ENCODE measurements around the gene MRPL28.
"Not testable (repeated sequence)": the region's sequence is repeated elsewhere in the genome, so short reads cannot be mapped to it uniquely, and the experiment has no call there.

MRPL28 gene

DNA sequence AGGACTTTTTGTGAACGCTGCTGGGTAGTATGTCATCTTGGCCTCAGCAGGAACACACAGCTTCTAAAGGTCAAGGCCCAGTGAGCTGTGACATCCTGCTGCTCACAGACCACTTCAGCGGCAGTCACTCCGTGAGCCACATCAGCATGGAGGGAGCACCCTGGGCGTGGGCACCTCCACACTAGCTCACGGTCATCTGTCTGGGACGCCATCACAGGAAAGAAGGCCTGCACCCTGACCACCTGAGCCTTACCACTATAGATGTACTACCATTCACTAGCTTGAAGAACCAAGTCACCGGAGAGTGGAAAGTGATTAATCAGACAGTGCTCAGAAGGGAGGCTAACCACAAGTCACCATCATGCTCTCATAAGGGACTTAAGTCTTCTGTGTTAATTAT lies 21.1 kb downstream of the MRPL28 start:
- Histone ChIP-seq H3K27ac (no peak overlapping the region), H3K36me3 (ENCODE audit: control insufficient read depth, insufficient read depth, low read length) (no peaks in the 10 kb centered on the region), H3K9me3 (ENCODE audit: control insufficient read depth, low read length) (no peaks in the 10 kb centered on the region), H3K4me1 (peaks cover 6% of the 10 kb centered on the region), H3K9ac (no peak overlapping the region), H3K79me2 (peaks cover 44% of the 10 kb centered on the region), H3K4me3 (ENCODE audit: low read depth, low read length) (no peak overlapping the region), H3K27me3 (ENCODE audit: control insufficient read depth, insufficient read depth, low read length) (no peaks in the 10 kb centered on the region), H3K4me2 (ENCODE audit: low read length) (no peak overlapping the region), H2AFZ (no peak overlapping the region)
- TF ChIP-seq, protein P1, sequence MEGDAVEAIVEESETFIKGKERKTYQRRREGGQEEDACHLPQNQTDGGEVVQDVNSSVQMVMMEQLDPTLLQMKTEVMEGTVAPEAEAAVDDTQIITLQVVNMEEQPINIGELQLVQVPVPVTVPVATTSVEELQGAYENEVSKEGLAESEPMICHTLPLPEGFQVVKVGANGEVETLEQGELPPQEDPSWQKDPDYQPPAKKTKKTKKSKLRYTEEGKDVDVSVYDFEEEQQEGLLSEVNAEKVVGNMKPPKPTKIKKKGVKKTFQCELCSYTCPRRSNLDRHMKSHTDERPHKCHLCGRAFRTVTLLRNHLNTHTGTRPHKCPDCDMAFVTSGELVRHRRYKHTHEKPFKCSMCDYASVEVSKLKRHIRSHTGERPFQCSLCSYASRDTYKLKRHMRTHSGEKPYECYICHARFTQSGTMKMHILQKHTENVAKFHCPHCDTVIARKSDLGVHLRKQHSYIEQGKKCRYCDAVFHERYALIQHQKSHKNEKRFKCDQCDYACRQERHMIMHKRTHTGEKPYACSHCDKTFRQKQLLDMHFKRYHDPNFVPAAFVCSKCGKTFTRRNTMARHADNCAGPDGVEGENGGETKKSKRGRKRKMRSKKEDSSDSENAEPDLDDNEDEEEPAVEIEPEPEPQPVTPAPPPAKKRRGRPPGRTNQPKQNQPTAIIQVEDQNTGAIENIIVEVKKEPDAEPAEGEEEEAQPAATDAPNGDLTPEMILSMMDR (IDR thresholded peaks at IDR 0.05) = no peak

DNA sequence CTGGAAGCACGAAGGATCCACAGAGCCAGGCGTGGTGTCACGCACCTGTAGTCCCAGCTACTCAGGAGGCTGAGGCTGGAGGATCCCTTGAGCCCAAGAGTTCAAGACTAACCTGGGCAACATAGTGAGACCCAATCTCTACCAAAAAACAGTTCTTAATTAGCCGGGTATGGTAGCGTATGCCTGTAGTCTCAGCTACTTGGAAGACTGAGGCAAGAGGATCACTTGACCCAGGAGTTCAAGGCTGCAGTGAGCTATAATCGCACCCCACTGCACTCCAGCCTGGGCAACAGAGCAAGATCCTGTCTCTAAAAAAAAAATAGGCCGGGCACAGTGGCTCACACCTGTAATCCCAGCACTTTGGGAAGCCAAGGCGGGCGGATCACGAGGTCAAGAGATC lies 21.8 kb downstream of the MRPL28 start:
- not testable (repeated sequence) for H3K9me3 ChIP-seq (ENCODE audit: control insufficient read depth, low read length); H3K4me1 ChIP-seq; H3K27me3 ChIP-seq (ENCODE audit: control insufficient read depth, insufficient read depth, low read length); H2AFZ ChIP-seq; H3K9ac ChIP-seq; H3K4me3 ChIP-seq (ENCODE audit: low read depth, low read length); H3K36me3 ChIP-seq (ENCODE audit: control insufficient read depth, insufficient read depth, low read length); H3K27ac ChIP-seq; H3K4me2 ChIP-seq (ENCODE audit: low read length)
- H3K79me2 ChIP-seq = peaks cover 50% of the 10 kb centered on the region

DNA sequence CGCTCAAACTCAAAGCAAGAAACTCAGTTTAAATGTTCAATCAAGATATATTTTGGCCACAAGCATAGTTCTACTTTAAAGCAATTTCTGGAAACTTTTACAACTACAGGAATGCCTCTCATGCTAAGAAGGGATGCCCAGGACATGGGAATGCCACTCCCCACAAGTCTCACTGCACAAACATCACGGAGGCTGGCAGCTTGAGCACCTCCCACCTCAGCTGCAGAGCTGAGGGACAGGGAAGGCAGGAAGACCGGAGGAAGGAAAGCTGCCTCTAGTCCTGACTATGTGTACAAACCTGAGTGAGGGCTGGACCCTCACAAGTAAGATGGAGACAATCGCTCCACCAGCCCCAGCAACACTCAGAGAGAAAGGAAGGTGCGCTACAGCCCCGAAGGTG lies 23.1 kb downstream of the MRPL28 start:
- H3K36me3 ChIP-seq (ENCODE audit: control insufficient read depth, insufficient read depth, low read length) = no peaks in the 10 kb centered on the region
- H3K27ac ChIP-seq = no peak overlapping the region

DNA sequence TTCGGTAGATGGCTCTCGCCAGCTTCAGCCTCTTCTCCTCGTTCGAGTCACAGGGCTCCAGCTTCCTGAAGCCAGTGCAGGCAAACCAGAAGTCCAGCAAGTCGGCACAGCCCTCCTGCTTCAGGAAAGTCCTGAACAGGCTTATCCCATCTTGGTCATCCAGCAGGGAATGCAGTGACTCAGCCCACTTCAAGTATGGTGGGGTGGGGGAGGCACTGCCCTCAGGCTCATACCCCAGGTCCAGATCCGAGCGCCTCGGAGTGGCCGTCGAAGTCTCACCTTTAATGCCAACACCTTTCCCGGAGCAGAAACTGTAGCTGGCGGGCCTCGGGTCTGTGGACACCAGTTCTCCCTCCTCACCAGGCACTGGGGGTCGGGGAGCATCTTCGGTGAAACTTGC lies 23.8 kb downstream of the MRPL28 start:
- Histone ChIP-seq H3K36me3 (ENCODE audit: control insufficient read depth, insufficient read depth, low read length) (no peaks in the 10 kb centered on the region), H3K27ac (no peak overlapping the region)
- TF ChIP-seq, protein P1 (IDR thresholded peaks at IDR 0.05) = no peak

More for the DNA sequence above, 23.1 kb downstream of the MRPL28 start:
- Histone ChIP-seq H3K79me2 (peaks cover 63% of the 10 kb centered on the region), H3K4me1 (peaks cover 3% of the 10 kb centered on the region), H3K27me3 (ENCODE audit: control insufficient read depth, insufficient read depth, low read length) (no peaks in the 10 kb centered on the region), H3K4me3 (ENCODE audit: low read depth, low read length) (no peak overlapping the region), H2AFZ (no peak overlapping the region), H3K9me3 (ENCODE audit: control insufficient read depth, low read length) (no peaks in the 10 kb centered on the region), H3K4me2 (ENCODE audit: low read length) (no peak overlapping the region), H3K9ac (no peak overlapping the region)
- TF ChIP-seq, protein P1 (IDR thresholded peaks at IDR 0.05) = no peak

DNA sequence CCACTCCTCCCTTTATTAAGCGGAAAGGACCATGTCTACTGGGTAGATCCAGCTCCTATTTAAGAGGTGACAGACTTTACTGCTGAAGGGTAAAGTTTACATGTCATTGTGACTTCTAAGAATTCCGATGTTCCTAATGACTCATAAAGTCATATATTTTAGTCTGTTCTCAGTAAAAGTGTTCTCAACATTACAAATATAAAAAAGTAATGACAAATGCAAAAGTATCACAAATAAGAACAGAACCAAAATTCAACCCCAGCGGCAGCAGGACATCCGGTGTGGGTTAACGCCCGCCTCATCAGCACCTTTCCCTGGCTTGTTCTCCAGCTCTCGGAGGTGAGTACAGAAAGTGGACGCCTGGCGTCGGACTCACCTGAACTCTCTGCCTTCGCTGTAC lies 24.6 kb downstream of the MRPL28 start:
- H3K27ac ChIP-seq = no peak overlapping the region
- H3K27me3 ChIP-seq (ENCODE audit: control insufficient read depth, insufficient read depth, low read length) = no peaks in the 10 kb centered on the region
- H3K36me3 ChIP-seq (ENCODE audit: control insufficient read depth, insufficient read depth, low read length) = no peaks in the 10 kb centered on the region
- H3K9me3 ChIP-seq (ENCODE audit: control insufficient read depth, low read length) = no peaks in the 10 kb centered on the region
- no peak overlapping the region for H3K4me2 ChIP-seq (ENCODE audit: low read length)
- H3K9ac ChIP-seq = no peak overlapping the region
- H3K79me2 ChIP-seq = peaks cover 73% of the 10 kb centered on the region
- H3K4me3 ChIP-seq (ENCODE audit: low read depth, low read length) = no peak overlapping the region
- no peak overlapping the region for H2AFZ ChIP-seq
- H3K4me1 ChIP-seq = no peaks in the 10 kb centered on the region
- TF ChIP-seq, protein P1 (IDR thresholded peaks at IDR 0.05) = no peak

More for the DNA sequence above, 23.8 kb downstream of the MRPL28 start:
- Histone ChIP-seq H3K4me2 (ENCODE audit: low read length) (no peak overlapping the region), H2AFZ (no peak overlapping the region), H3K27me3 (ENCODE audit: control insufficient read depth, insufficient read depth, low read length) (no peaks in the 10 kb centered on the region), H3K4me1 (peaks cover 3% of the 10 kb centered on the region), H3K9ac (no peak overlapping the region), H3K9me3 (ENCODE audit: control insufficient read depth, low read length) (no peaks in the 10 kb centered on the region), H3K4me3 (ENCODE audit: low read depth, low read length) (no peak overlapping the region), H3K79me2 (peaks cover 65% of the 10 kb centered on the region)
